NCI-H524 (cell line): Measurements from ENCODE around the gene AKT1S1.

ENCODE experiments used
- DNase-seq, 2 experiments: peaks; one replicate each; lab custom pipeline; 2025; lab: John Stamatoyannopoulos, UW

The AKT1S1 gene

GRCh38 chr19:49882643-49883042, 5.5 kb upstream of the AKT1S1 start:
- DNase-seq, result no peak

- DNase-seq, result no peak
Observed at GRCh38 chr19:49881672-49882394, 4.7 kb upstream of the AKT1S1 start.

GRCh38 chr19:49881186-49881585, 4.0 kb upstream of the AKT1S1 start:
- no peak for DNase-seq

- DNase-seq, result no peak
Observed at GRCh38 chr19:49880162-49880869, 3.2 kb upstream of the AKT1S1 start.

GRCh38 chr19:49879243-49879963, 2.2 kb upstream of the AKT1S1 start:
- no peak for DNase-seq

GRCh38 chr19:49878744-49879070, 1.6 kb upstream of the AKT1S1 start:
- no peak for DNase-seq

- DNase-seq, result peak; percentile 96
Observed at GRCh38 chr19:49877879-49878743, 956 bp upstream of the AKT1S1 start.

GRCh38 chr19:49876422-49877019, 634 bp downstream of the AKT1S1 start:
- DNase-seq, result peak; percentile 98 to 99

- peak; percentile 22 to 78 for DNase-seq
Observed at GRCh38 chr19:49875857-49876421, 1.2 kb downstream of the AKT1S1 start.

GRCh38 chr19:49875177-49875576, 2.0 kb downstream of the AKT1S1 start:
- DNase-seq, result no peak

- DNase-seq, result no peak
Observed at GRCh38 chr19:49874503-49875157, 2.5 kb downstream of the AKT1S1 start.

- DNase-seq, result no peak
Observed at GRCh38 chr19:49873834-49874233, 3.3 kb downstream of the AKT1S1 start.

- DNase-seq, result no peak
Observed at GRCh38 chr19:49873129-49873521, 4.0 kb downstream of the AKT1S1 start.

- DNase-seq, result no peak
Observed at GRCh38 chr19:49872245-49873128, 4.7 kb downstream of the AKT1S1 start.

- no peak for DNase-seq
Observed at GRCh38 chr19:49871349-49871985, 5.7 kb downstream of the AKT1S1 start.

- no peak for DNase-seq
Observed at GRCh38 chr19:49870309-49870901, 6.8 kb downstream of the AKT1S1 start.

- DNase-seq, result peak; percentile 99 to 100
Observed at GRCh38 chr19:49869484-49870308, 7.5 kb downstream of the AKT1S1 start.

- no peak for DNase-seq
Observed at GRCh38 chr19:49869009-49869483, 8.1 kb downstream of the AKT1S1 start.
